ENCODE results near the gene OR2A25. TPM values are rescaled to one million over a fixed set of nuclear protein-coding genes. Genes with fewer than 3 reads are reported as not detected.

OR2A25 gene
- total RNA-seq, 2 experiments from 2014 or later, result not detected

- Histone ChIP-seq H3K27ac (ENCODE audit: low read depth, low read length, poor library complexity, severe bottlenecking) (no peak overlapping the region), H3K79me2 (ENCODE audit: insufficient read depth, low read depth, low read length) (no peaks in the 10 kb centered on the region), H3K4me2 (ENCODE audit: low read length) (no peak overlapping the region), H3K4me3 (ENCODE audit: low read depth, low read length, poor library complexity, severe bottlenecking) (no peak overlapping the region), H3K9me2 (ENCODE audit: insufficient read depth, low read length) (no peaks in the 10 kb centered on the region), H3K4me1 (ENCODE audit: insufficient read depth, low read length, poor library complexity, severe bottlenecking) (no peaks in the 10 kb centered on the region), H2AFZ (ENCODE audit: low read length) (no peak overlapping the region), H3K36me3 (ENCODE audit: insufficient read depth, low read length) (no peaks in the 10 kb centered on the region), H4K20me1 (ENCODE audit: insufficient read depth, low read length) (no peaks in the 10 kb centered on the region), H3K9me3 (ENCODE audit: low read length) (no peaks in the 10 kb centered on the region)
- ChIA-PET CTCF (ENCODE audit: unreplicated experiment) (no interaction called here), POLR2A (no interaction called here)
- no TSS peak for BruUV-seq (replicated peaks)
- intact Hi-C loops (cut with micrococcal nuclease; ENCODE audit: unreplicated experiment), result no loop called here
- TF ChIP-seq EZH2phosphoT487 (IDR thresholded peaks at IDR 0.05; ENCODE audit: borderline replicate concordance, low read depth, low read length) (no peak), CTCF (conservative IDR thresholded peaks at IDR 0.05; ENCODE audit: low read length) (peak; percentile 33; the same call in 1 of the 2 replicates)
- DNase-seq (ENCODE audit: low spot score), result no peak
These were observed 42.5 kb upstream of the OR2A25 start for GRCh38 chr7:144027070-144027469.

- no peaks in the 10 kb centered on the region for H4K20me1 ChIP-seq (ENCODE audit: insufficient read depth, low read length)
- DNase-seq (ENCODE audit: low spot score), result no peak
- H3K9me2 ChIP-seq (ENCODE audit: insufficient read depth, low read length), result no peaks in the 10 kb centered on the region
- intact Hi-C loops (cut with micrococcal nuclease; ENCODE audit: unreplicated experiment), result no loop called here
- H3K9me3 ChIP-seq (ENCODE audit: low read length), result no peaks in the 10 kb centered on the region
- H3K4me2 ChIP-seq (ENCODE audit: low read length), result no peak overlapping the region
- no peak overlapping the region for H3K27ac ChIP-seq (ENCODE audit: low read depth, low read length, poor library complexity, severe bottlenecking)
- no peak overlapping the region for H3K4me3 ChIP-seq (ENCODE audit: low read depth, low read length, poor library complexity, severe bottlenecking)
- H3K79me2 ChIP-seq (ENCODE audit: insufficient read depth, low read depth, low read length), result no peaks in the 10 kb centered on the region
- ChIA-PET CTCF (ENCODE audit: unreplicated experiment) (no interaction called here), POLR2A (no interaction called here)
- H3K4me1 ChIP-seq (ENCODE audit: insufficient read depth, low read length, poor library complexity, severe bottlenecking), result no peaks in the 10 kb centered on the region
- H2AFZ ChIP-seq (ENCODE audit: low read length), result no peak overlapping the region
- TF ChIP-seq EZH2phosphoT487 (IDR thresholded peaks at IDR 0.05; ENCODE audit: borderline replicate concordance, low read depth, low read length) (no peak), CTCF (conservative IDR thresholded peaks at IDR 0.05; ENCODE audit: low read length) (no peak)
- no TSS peak for BruUV-seq (replicated peaks)
- H3K36me3 ChIP-seq (ENCODE audit: insufficient read depth, low read length), result no peaks in the 10 kb centered on the region
These were observed 41.6 kb upstream of the OR2A25 start for GRCh38 chr7:144027974-144028373.

- POLR2A ChIA-PET, result no interaction called here
- Histone ChIP-seq H2AFZ (ENCODE audit: low read length) (no peak overlapping the region), H3K9me2 (ENCODE audit: insufficient read depth, low read length) (no peaks in the 10 kb centered on the region), H3K4me3 (ENCODE audit: low read depth, low read length, poor library complexity, severe bottlenecking) (no peak overlapping the region), H3K9me3 (ENCODE audit: low read length) (no peaks in the 10 kb centered on the region), H3K36me3 (ENCODE audit: insufficient read depth, low read length) (no peaks in the 10 kb centered on the region), H3K27ac (ENCODE audit: low read depth, low read length, poor library complexity, severe bottlenecking) (no peak overlapping the region), H4K20me1 (ENCODE audit: insufficient read depth, low read length) (no peaks in the 10 kb centered on the region), H3K4me2 (ENCODE audit: low read length) (no peak overlapping the region), H3K79me2 (ENCODE audit: insufficient read depth, low read depth, low read length) (no peaks in the 10 kb centered on the region), H3K4me1 (ENCODE audit: insufficient read depth, low read length, poor library complexity, severe bottlenecking) (no peaks in the 10 kb centered on the region)
- no TSS peak for BruUV-seq (replicated peaks)
- CTCF ChIA-PET (ENCODE audit: unreplicated experiment), result no interaction called here
- no peak for DNase-seq (ENCODE audit: low spot score)
- intact Hi-C loops (cut with micrococcal nuclease; ENCODE audit: unreplicated experiment), result no loop called here
- TF ChIP-seq EZH2phosphoT487 (IDR thresholded peaks at IDR 0.05; ENCODE audit: borderline replicate concordance, low read depth, low read length) (no peak), CTCF (conservative IDR thresholded peaks at IDR 0.05; ENCODE audit: low read length) (no peak)
These were observed 41.1 kb upstream of the OR2A25 start for GRCh38 chr7:144028547-144028946.

Measured in OCI-LY7 (cell line).